GM15510 (cell line): ENCODE data around the gene KRT85.

Source experiments
- POLR2A ChIP-seq: IDR thresholded peaks from 3 replicates; pipeline ENCODE4 v1.6.1; 2011; ENCODE audit warnings: borderline replicate concordance; ENCODE audit not compliant: insufficient read length; ENCODE audit errors: extremely low read depth

Gene KRT85

GRCh38 chr12:52350786-52351185 lies 16.5 kb downstream of the KRT85 start:
- no peak for TF ChIP-seq POLR2A

GRCh38 chr12:52350021-52350620 lies 17.2 kb downstream of the KRT85 start:
- no peak for TF ChIP-seq POLR2A

GRCh38 chr12:52349196-52349595 lies 18.1 kb downstream of the KRT85 start:
- TF ChIP-seq POLR2A: no peak

- TF ChIP-seq POLR2A: no peak
These were observed 19.4 kb downstream of the KRT85 start for GRCh38 chr12:52347551-52348510.

GRCh38 chr12:52347016-52347415 lies 20.3 kb downstream of the KRT85 start:
- no peak for TF ChIP-seq POLR2A

GRCh38 chr12:52346593-52346992 lies 20.7 kb downstream of the KRT85 start:
- TF ChIP-seq POLR2A: no peak

- no peak for TF ChIP-seq POLR2A
These were observed 23.2 kb downstream of the KRT85 start for GRCh38 chr12:52344111-52344510.

GRCh38 chr12:52343550-52343949 lies 23.7 kb downstream of the KRT85 start:
- no peak for TF ChIP-seq POLR2A

GRCh38 chr12:52342781-52343490 lies 24.3 kb downstream of the KRT85 start:
- TF ChIP-seq POLR2A: no peak

GRCh38 chr12:52341066-52341580 lies 26.2 kb downstream of the KRT85 start:
- TF ChIP-seq POLR2A: no peak

GRCh38 chr12:52338241-52338960 lies 28.9 kb downstream of the KRT85 start:
- no peak for TF ChIP-seq POLR2A

GRCh38 chr12:52337054-52337453 lies 30.2 kb downstream of the KRT85 start:
- no peak for TF ChIP-seq POLR2A

GRCh38 chr12:52336641-52337040 lies 30.6 kb downstream of the KRT85 start:
- TF ChIP-seq POLR2A: no peak

GRCh38 chr12:52335598-52336262 lies 31.6 kb downstream of the KRT85 start:
- TF ChIP-seq POLR2A: no peak

GRCh38 chr12:52334185-52334584 lies 33.1 kb downstream of the KRT85 start:
- TF ChIP-seq POLR2A: no peak

GRCh38 chr12:52333321-52333720 lies 34.0 kb downstream of the KRT85 start:
- TF ChIP-seq POLR2A: no peak
